ENCODE data around the gene HTT-AS.
A peak's percentile ranks its signal among the peaks of the same experiment; 100 is the strongest.

DNA sequence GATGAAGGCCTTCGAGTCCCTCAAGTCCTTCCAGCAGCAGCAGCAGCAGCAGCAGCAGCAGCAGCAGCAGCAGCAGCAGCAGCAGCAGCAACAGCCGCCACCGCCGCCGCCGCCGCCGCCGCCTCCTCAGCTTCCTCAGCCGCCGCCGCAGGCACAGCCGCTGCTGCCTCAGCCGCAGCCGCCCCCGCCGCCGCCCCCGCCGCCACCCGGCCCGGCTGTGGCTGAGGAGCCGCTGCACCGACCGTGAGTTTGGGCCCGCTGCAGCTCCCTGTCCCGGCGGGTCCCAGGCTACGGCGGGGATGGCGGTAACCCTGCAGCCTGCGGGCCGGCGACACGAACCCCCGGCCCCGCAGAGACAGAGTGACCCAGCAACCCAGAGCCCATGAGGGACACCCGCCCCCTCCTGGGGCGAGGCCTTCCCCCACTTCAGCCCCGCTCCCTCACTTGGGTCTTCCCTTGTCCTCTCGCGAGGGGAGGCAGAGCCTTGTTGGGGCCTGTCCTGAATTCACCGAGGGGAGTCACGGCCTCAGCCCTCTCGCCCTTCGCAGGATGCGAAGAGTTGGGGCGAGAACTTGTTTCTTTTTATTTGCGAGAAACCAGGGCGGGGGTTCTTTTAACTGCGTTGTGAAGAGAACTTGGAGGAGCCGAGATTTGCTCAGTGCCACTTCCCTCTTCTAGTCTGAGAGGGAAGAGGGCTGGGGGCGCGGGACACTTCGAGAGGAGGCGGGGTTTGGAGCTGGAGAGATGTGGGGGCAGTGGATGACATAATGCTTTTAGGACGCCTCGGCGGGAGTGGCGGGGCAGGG, 711 bp upstream of the HTT-AS start:
- TF ChIP-seq, protein P1, sequence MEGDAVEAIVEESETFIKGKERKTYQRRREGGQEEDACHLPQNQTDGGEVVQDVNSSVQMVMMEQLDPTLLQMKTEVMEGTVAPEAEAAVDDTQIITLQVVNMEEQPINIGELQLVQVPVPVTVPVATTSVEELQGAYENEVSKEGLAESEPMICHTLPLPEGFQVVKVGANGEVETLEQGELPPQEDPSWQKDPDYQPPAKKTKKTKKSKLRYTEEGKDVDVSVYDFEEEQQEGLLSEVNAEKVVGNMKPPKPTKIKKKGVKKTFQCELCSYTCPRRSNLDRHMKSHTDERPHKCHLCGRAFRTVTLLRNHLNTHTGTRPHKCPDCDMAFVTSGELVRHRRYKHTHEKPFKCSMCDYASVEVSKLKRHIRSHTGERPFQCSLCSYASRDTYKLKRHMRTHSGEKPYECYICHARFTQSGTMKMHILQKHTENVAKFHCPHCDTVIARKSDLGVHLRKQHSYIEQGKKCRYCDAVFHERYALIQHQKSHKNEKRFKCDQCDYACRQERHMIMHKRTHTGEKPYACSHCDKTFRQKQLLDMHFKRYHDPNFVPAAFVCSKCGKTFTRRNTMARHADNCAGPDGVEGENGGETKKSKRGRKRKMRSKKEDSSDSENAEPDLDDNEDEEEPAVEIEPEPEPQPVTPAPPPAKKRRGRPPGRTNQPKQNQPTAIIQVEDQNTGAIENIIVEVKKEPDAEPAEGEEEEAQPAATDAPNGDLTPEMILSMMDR (IDR thresholded peaks at IDR 0.05): no peak
- peak in 1 of 2 donors; percentile 47 for TF ChIP-seq POLR2A (IDR thresholded peaks at IDR 0.05)
